HepG2 (cell line): ENCODE data around the gene GPR179. TPM values are rescaled to one million over a fixed set of nuclear protein-coding genes. Genes with fewer than 3 reads are reported as not detected.

Source experiments
- CSRNP2 ChIP-seq: sonication (generic); formaldehyde crosslinking; conservative IDR thresholded peaks from 2 replicates; pipeline ENCODE4 v1.8.0; 2022; ENCODE audit warnings: low read depth, missing genetic modification reagents
- ERF ChIP-seq: IDR thresholded peaks from 2 replicates; pipeline ENCODE4 v1.6.1; 2018; ENCODE audit warnings: missing biosample characterization, missing genetic modification reagents
- FOXM1 ChIP-seq: sonication (generic); formaldehyde crosslinking; IDR thresholded peaks from 2 replicates; pipeline ENCODE4 v1.5.0; 2020; ENCODE audit warnings: missing genetic modification reagents
- GABPB1 ChIP-seq: IDR thresholded peaks from 2 replicates; pipeline ENCODE4 v1.6.1; 2016; ENCODE audit warnings: mild to moderate bottlenecking, missing genetic modification reagents, moderate library complexity, missing compliant biosample characterization
- GTF3A ChIP-seq: sonication (generic); formaldehyde crosslinking; conservative IDR thresholded peaks from 2 replicates; pipeline ENCODE4 v1.4.0; 2020; ENCODE audit warnings: mild to moderate bottlenecking, missing genetic modification reagents
- HDAC1 ChIP-seq: sonication (generic); formaldehyde crosslinking; IDR thresholded peaks from 2 replicates; pipeline ENCODE4 v1.5.1; 2020; ENCODE audit warnings: mild to moderate bottlenecking, missing genetic modification reagents
- KDM2A ChIP-seq: sonication (generic); formaldehyde crosslinking; IDR thresholded peaks from 2 replicates; pipeline ENCODE4 v1.4.0; 2020; ENCODE audit warnings: low read depth, missing genetic modification reagents, borderline replicate concordance
- LBX2 ChIP-seq: sonication (generic); formaldehyde crosslinking; IDR thresholded peaks from 2 replicates; pipeline ENCODE4 v1.5.0; 2020; ENCODE audit warnings: missing genetic modification reagents, mild to moderate bottlenecking, borderline replicate concordance
- LCORL ChIP-seq, 2 experiments: fragments of 450-650 bp in 1 of 2; sonication (generic) in 1 of 2; formaldehyde crosslinking in 1 of 2; IDR thresholded peaks; 2 replicates each; pipeline versions ENCODE4 v1.5.0 to v1.6.1; 2017 to 2020; ENCODE audit warnings: antibody characterized with exemption in 1 of 2, missing genetic modification reagents in 1 of 2
- NR1H2 ChIP-seq: sonication (generic); formaldehyde crosslinking; IDR thresholded peaks from 2 replicates; pipeline ENCODE4 v1.8.1; 2022; ENCODE audit warnings: low read depth, missing genetic modification reagents, borderline replicate concordance
- PHF21A ChIP-seq: sonication (generic); formaldehyde crosslinking; IDR thresholded peaks from 2 replicates; pipeline ENCODE4 v1.5.0; 2020; ENCODE audit warnings: mild to moderate bottlenecking, missing genetic modification reagents
- RFXAP ChIP-seq: sonication (generic); formaldehyde crosslinking; IDR thresholded peaks from 2 replicates; pipeline ENCODE4 v1.4.0; 2020; ENCODE audit warnings: missing genetic modification reagents, borderline replicate concordance
- TFDP1 ChIP-seq: IDR thresholded peaks from 2 replicates; pipeline ENCODE4 v1.6.1; 2016; ENCODE audit warnings: missing compliant biosample characterization, missing genetic modification reagents, borderline replicate concordance
- ZHX2 ChIP-seq, 2 experiments: sonication (generic) in 1 of 2; formaldehyde crosslinking in 1 of 2; IDR thresholded peaks; 2 replicates each; pipeline versions ENCODE4 v1.6.1 to v1.9.0; 2014 to 2022; ENCODE audit warnings: antibody characterized with exemption in 1 of 2, borderline replicate concordance in 1 of 2, inconsistent platforms in 1 of 2, low read depth in 1 of 2, missing genetic modification reagents in 1 of 2
- ZMAT3 ChIP-seq: sonication (generic); formaldehyde crosslinking; conservative IDR thresholded peaks from 2 replicates; pipeline ENCODE4 v1.7.0; 2021; ENCODE audit warnings: missing genetic modification reagents
- ZNF546 ChIP-seq: sonication (generic); formaldehyde crosslinking; conservative IDR thresholded peaks from 2 replicates; pipeline ENCODE4 v1.8.1; 2023; ENCODE audit warnings: mild to moderate bottlenecking, missing genetic modification reagents
- ZNF749 ChIP-seq: sonication (generic); formaldehyde crosslinking; IDR thresholded peaks from 2 replicates; pipeline ENCODE4 v1.8.0; 2022; ENCODE audit warnings: mild to moderate bottlenecking, missing genetic modification reagents, moderate library complexity, borderline replicate concordance
- ZNF75D ChIP-seq: sonication (generic); formaldehyde crosslinking; IDR thresholded peaks from 2 replicates; pipeline ENCODE4 v1.8.1; 2023; ENCODE audit warnings: missing genetic modification reagents, mild to moderate bottlenecking, borderline replicate concordance
- polyA plus RNA-seq, 8 experiments: library from polyadenylated mRNA; depleted of rRNA in 3 of 8; stranded (reverse) in 7 of 8; unstranded in 1 of 8; fragments of >200 nt; fragmentation: Illumina TruSeq in 4 of 8; extraction: Trizol in 4 of 8; gene quantifications; 2 replicates each; pipeline versions ENCODE4 v1.2.1 to v1.2.3, GENCODE V29; 2011 to 2016; ENCODE audit warnings: low read depth in 4 of 8, missing spikeins in 1 of 8, mixed read lengths in 1 of 8; ENCODE audit not compliant: insufficient read depth in 1 of 8
- total RNA-seq, 5 experiments: library from RNA; depleted of rRNA; stranded (reverse); fragments of >200 nt; fragmentation: Illumina TruSeq; extraction: Trizol; gene quantifications; 2 replicates each; pipeline ENCODE4 v1.2.3, GENCODE V29; 2016; ENCODE audit warnings: low read depth in 1 of 5

GPR179 gene
- total and polyA plus RNA-seq, 2 of the 13 experiments (the other 11 are each of a cell fraction or from before 2014, with no cell fraction given), result 0.03 TPM; not detected in 1

- TF ChIP-seq ERF (CRISPR knock-in tag), result no peak; the same call in 1 of the 2 replicates
- peak; percentile 86; the same call in 1 of the 2 replicates for TF ChIP-seq TFDP1 (CRISPR knock-in tag)
- no peak for TF ChIP-seq FOXM1
- TF ChIP-seq ZNF749, result no peak
- no peak for TF ChIP-seq CSRNP2 (CRISPR knock-in tag)
- TF ChIP-seq RFXAP (CRISPR knock-in tag), result peak; percentile 97
- TF ChIP-seq KDM2A, result peak; percentile 91
- no peak; the same call in 1 of the 2 replicates for TF ChIP-seq NR1H2
- 0 out of 2 replicates have a peak, but pooled peaks have one; percentile 23 for TF ChIP-seq GTF3A (CRISPR knock-in tag)
- TF ChIP-seq ZNF75D (CRISPR knock-in tag), result no peak
- peak; percentile 83 for TF ChIP-seq ZMAT3
- peak; percentile 87 for TF ChIP-seq PHF21A
- TF ChIP-seq HDAC1 (CRISPR knock-in tag), result peak; percentile 96
- TF ChIP-seq ZHX2 (IDR thresholded peaks at IDR 0.05; ENCODE audit: low read depth), result peak; percentile 78; the same call in 1 of the 2 replicates
- TF ChIP-seq ZHX2 (CRISPR knock-in tag; IDR thresholded peaks at IDR 0.05; ENCODE audit: borderline replicate concordance), result peak; percentile 85
- TF ChIP-seq LCORL (IDR thresholded peaks at IDR 0.05), result no peak
- TF ChIP-seq LCORL (CRISPR knock-in tag; IDR thresholded peaks at IDR 0.05), result peak; percentile 71; the same call in 1 of the 2 replicates
- no peak for TF ChIP-seq LBX2 (CRISPR knock-in tag)
- peak; percentile 95 for TF ChIP-seq GABPB1 (CRISPR knock-in tag)
- peak; percentile 69 for TF ChIP-seq ZNF546 (CRISPR knock-in tag)
Observed at GRCh38 chr17:38351412-38352222, 7.9 kb upstream of the GPR179 start, which contains the start of gene SOCS7 (continued).
